Measurements from ENCODE around the gene MRPL55. TPM values are rescaled to one million over a fixed set of nuclear protein-coding genes. Genes with fewer than 3 reads are reported as not detected.

The MRPL55 gene
- total RNA-seq, 1 experiment from 2014 or later, result 57.1 TPM

DNA sequence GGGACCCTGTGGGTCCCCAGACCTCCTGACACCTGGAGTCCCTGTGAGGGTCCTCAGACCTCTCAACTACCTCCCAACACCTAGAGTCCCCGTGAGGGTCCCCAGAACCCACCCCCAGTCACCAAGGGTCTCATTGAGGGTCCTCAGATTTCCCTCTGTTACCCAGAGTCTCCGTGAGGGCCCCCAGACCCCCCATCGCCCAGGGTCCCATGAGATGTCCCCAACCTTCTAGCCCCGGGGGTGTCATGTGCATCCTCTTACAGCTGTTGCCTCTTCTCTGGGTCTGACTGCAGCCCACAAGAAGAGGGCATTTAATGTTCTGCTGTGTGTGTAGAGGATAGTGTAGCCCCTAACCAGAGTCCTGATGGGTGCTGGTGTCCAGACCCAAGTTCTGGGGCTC is 38.7 kb upstream of the MRPL55 start (continued):
- TF ChIP-seq EZH2phosphoT487 (IDR thresholded peaks at IDR 0.05; ENCODE audit: borderline replicate concordance), result no peak
- TF ChIP-seq SIN3A (IDR thresholded peaks at IDR 0.05; ENCODE audit: low read depth), result no peak

DNA sequence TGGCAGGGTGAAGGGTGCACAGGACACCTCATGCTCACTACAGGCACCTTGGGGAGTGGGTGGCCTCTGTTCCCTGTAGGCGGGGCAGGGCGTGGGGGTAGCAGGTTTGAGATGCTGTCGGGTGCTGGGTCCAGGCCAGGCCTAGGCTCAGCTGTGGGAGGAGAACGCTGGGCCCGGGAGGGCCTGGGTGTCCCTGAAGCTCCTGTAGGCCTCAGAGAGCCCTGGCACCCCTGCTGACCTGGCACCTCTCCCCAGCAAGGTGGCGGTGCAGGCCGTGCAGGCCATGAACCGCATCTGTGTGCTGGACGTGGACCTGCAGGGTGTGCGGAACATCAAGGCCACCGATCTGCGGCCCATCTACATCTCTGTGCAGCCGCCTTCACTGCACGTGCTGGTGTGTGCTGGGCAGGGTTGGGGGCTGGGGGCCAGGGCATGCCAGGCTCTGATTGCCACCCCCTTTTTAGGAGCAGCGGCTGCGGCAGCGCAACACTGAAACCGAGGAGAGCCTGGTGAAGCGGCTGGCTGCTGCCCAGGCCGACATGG is 38.1 kb upstream of the MRPL55 start:
- no peak overlapping the region for H2AFZ ChIP-seq (ENCODE audit: low read depth, low read length, poor library complexity, severe bottlenecking)
- peaks cover 38% of the 10 kb centered on the region for H3K79me2 ChIP-seq (ENCODE audit: insufficient read depth, low read length)
- DNase-seq (ENCODE audit: low read depth, low spot score) (no peak), ATAC-seq (no peak)
- TF ChIP-seq SP1 (IDR thresholded peaks at IDR 0.05; ENCODE audit: low read depth), result no peak
- TF ChIP-seq EZH2phosphoT487 (IDR thresholded peaks at IDR 0.05; ENCODE audit: borderline replicate concordance), result no peak
- TF ChIP-seq EGR1 (IDR thresholded peaks at IDR 0.05; ENCODE audit: low read depth), result no peak
- TF ChIP-seq POLR2AphosphoS5 (IDR thresholded peaks at IDR 0.05; ENCODE audit: low read depth, low read length), result no peak
- TF ChIP-seq ELF1 (IDR thresholded peaks at IDR 0.05; ENCODE audit: borderline replicate concordance, low read depth), result no peak
- no peak for TF ChIP-seq ZNF274 (IDR thresholded peaks at IDR 0.05; ENCODE audit: low read depth, low read length)
- no peak for TF ChIP-seq CEBPB (IDR thresholded peaks at IDR 0.05; ENCODE audit: low read depth)
- TF ChIP-seq, protein P1, sequence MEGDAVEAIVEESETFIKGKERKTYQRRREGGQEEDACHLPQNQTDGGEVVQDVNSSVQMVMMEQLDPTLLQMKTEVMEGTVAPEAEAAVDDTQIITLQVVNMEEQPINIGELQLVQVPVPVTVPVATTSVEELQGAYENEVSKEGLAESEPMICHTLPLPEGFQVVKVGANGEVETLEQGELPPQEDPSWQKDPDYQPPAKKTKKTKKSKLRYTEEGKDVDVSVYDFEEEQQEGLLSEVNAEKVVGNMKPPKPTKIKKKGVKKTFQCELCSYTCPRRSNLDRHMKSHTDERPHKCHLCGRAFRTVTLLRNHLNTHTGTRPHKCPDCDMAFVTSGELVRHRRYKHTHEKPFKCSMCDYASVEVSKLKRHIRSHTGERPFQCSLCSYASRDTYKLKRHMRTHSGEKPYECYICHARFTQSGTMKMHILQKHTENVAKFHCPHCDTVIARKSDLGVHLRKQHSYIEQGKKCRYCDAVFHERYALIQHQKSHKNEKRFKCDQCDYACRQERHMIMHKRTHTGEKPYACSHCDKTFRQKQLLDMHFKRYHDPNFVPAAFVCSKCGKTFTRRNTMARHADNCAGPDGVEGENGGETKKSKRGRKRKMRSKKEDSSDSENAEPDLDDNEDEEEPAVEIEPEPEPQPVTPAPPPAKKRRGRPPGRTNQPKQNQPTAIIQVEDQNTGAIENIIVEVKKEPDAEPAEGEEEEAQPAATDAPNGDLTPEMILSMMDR (IDR thresholded peaks at IDR 0.05 in 2 of 3, conservative IDR thresholded peaks at IDR 0.05 in 1 of 3; ENCODE audit: borderline replicate concordance in 1 of 3, insufficient read depth in 1 of 3, low read depth in 2 of 3, low read length in 2 of 3), result no peak
- no peak for TF ChIP-seq ZFX (IDR thresholded peaks at IDR 0.05)
- no peak for TF ChIP-seq SIN3A (IDR thresholded peaks at IDR 0.05; ENCODE audit: low read depth)
- TF ChIP-seq FOSL1 (IDR thresholded peaks at IDR 0.05; ENCODE audit: low read depth), result no peak
- TF ChIP-seq, protein P2, sequence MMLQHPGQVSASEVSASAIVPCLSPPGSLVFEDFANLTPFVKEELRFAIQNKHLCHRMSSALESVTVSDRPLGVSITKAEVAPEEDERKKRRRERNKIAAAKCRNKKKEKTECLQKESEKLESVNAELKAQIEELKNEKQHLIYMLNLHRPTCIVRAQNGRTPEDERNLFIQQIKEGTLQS (IDR thresholded peaks at IDR 0.05), result no peak
- TF ChIP-seq, protein P3, sequence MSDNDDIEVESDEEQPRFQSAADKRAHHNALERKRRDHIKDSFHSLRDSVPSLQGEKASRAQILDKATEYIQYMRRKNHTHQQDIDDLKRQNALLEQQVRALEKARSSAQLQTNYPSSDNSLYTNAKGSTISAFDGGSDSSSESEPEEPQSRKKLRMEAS (IDR thresholded peaks at IDR 0.05), result no peak
- TF ChIP-seq, protein P4, sequence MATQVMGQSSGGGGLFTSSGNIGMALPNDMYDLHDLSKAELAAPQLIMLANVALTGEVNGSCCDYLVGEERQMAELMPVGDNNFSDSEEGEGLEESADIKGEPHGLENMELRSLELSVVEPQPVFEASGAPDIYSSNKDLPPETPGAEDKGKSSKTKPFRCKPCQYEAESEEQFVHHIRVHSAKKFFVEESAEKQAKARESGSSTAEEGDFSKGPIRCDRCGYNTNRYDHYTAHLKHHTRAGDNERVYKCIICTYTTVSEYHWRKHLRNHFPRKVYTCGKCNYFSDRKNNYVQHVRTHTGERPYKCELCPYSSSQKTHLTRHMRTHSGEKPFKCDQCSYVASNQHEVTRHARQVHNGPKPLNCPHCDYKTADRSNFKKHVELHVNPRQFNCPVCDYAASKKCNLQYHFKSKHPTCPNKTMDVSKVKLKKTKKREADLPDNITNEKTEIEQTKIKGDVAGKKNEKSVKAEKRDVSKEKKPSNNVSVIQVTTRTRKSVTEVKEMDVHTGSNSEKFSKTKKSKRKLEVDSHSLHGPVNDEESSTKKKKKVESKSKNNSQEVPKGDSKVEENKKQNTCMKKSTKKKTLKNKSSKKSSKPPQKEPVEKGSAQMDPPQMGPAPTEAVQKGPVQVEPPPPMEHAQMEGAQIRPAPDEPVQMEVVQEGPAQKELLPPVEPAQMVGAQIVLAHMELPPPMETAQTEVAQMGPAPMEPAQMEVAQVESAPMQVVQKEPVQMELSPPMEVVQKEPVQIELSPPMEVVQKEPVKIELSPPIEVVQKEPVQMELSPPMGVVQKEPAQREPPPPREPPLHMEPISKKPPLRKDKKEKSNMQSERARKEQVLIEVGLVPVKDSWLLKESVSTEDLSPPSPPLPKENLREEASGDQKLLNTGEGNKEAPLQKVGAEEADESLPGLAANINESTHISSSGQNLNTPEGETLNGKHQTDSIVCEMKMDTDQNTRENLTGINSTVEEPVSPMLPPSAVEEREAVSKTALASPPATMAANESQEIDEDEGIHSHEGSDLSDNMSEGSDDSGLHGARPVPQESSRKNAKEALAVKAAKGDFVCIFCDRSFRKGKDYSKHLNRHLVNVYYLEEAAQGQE (IDR thresholded peaks at IDR 0.05; ENCODE audit: low read depth), result no peak
- CTCF ChIA-PET, result no interaction called here
- H4K20me1 ChIP-seq (ENCODE audit: insufficient read depth), result no peaks in the 10 kb centered on the region
- H3K27ac ChIP-seq (ENCODE audit: low read depth, low read length), result no peak overlapping the region
- H3K9me2 ChIP-seq (ENCODE audit: insufficient read depth), result no peaks in the 10 kb centered on the region
- POLR2A ChIA-PET, result no interaction called here
- H3K9ac ChIP-seq (ENCODE audit: low read length), result no peak overlapping the region
- H3K36me3 ChIP-seq (ENCODE audit: control insufficient read depth in 1 of 2, insufficient read depth in 2 of 2, low read length in 2 of 2), result 0 out of 4 replicates have a peak, but pooled peaks cover 0 to 6% of the 10 kb centered on the region in 2 experiments
- no peaks in the 10 kb centered on the region; a peak in 1 of 4 replicates for H3K4me1 ChIP-seq (ENCODE audit: control insufficient read depth in 1 of 2, insufficient read depth in 2 of 2, low read length in 2 of 2)
- no peaks in the 10 kb centered on the region for H3K9me3 ChIP-seq (ENCODE audit: control insufficient read depth in 1 of 2, insufficient read depth in 1 of 2, low read depth in 1 of 2, low read length in 2 of 2)
- H3K27me3 ChIP-seq (ENCODE audit: insufficient read depth, low read length), result no peaks in the 10 kb centered on the region
- no peak overlapping the region for H3K4me2 ChIP-seq (ENCODE audit: low read length)
- RAD21 ChIA-PET (ENCODE audit: low non-redundant PET in 1 of 2, low total read pairs in 2 of 2, uncharacterized antibody in 2 of 2, unreplicated experiment in 2 of 2), result no interaction called here
- intact Hi-C loops (cut with micrococcal nuclease), result no loop called here
- no TSS peak for BruUV-seq (replicated peaks)
- H3K4me3 ChIP-seq (replicated peaks in 1 of 2; ENCODE audit: low read depth in 1 of 2, low read length in 2 of 2), result no peak overlapping the region

Measured in HCT116 (cell line).